HL-60 (cell line): ENCODE results near the gene DIS3L2.
"Not testable (repeated sequence)": the region's sequence is repeated elsewhere in the genome, so short reads cannot be mapped to it uniquely, and the experiment has no call there.

Source experiments
- CTCF ChIP-seq: IDR thresholded peaks from one replicate; pipeline ENCODE4 v1.5.1; 2011; ENCODE audit warnings: low read length, control low read depth, inconsistent platforms; ENCODE audit not compliant: insufficient read depth
- GABPA ChIP-seq: IDR thresholded peaks from 2 replicates; pipeline ENCODE4 v1.6.1; 2012; ENCODE audit warnings: low read depth
- POLR2AphosphoS5 ChIP-seq: IDR thresholded peaks from 2 replicates; pipeline ENCODE4 v1.6.1; 2012; ENCODE audit warnings: low read depth
- SPI1 ChIP-seq: IDR thresholded peaks from 2 replicates; pipeline ENCODE4 v1.6.1; 2012; ENCODE audit warnings: low read depth, mild to moderate bottlenecking, borderline replicate concordance
- TF ChIP-seq, protein P1 (sequence below): IDR thresholded peaks from 2 replicates; pipeline ENCODE4 v1.6.1; 2012; ENCODE audit warnings: low read depth; ENCODE audit not compliant: insufficient replicate concordance

DNA sequence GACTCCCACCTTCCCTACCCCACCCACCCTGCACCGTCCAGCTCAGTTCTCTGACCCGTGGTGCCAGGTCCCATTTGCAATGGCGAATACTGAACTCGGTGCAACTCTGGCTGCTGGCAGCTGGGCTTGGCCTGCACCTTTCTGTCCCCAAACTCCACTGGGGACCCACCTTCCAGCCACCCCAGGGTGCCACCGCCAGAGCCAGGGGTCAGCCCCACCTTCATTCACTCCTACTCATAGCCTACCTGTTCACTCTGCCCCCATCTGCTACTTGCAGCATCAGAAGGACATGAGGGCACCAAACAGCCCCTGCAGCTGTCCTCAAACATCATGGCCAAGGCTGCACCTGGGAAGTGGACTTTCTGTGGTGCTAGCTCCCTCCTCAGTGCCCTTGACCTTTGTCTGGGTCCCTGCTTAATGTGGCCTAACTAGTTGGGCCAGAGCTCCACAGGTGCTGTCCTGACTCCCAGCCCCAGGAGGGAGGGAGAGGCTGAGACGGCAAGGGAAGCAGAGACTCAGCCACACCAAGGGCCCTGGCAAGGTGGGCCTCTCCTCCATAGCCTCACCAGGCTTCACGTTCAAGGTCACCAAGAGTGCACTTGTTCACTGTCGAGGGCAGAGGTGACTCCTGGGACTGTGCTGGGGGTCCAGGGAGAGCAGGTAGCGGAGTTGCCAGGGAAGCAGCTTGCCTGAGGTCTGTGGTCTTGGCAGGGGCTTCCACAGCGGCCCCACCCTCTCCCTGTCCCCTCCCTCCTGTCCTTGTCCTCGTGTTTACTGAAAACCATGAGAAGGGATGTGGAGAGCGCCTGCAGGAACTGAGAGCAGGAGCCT lies 365.0 kb downstream of the DIS3L2 start:
- TF ChIP-seq CTCF = peak; percentile 2
- TF ChIP-seq POLR2AphosphoS5, SPI1, GABPA: not testable (repeated sequence)
- TF ChIP-seq, protein P1, sequence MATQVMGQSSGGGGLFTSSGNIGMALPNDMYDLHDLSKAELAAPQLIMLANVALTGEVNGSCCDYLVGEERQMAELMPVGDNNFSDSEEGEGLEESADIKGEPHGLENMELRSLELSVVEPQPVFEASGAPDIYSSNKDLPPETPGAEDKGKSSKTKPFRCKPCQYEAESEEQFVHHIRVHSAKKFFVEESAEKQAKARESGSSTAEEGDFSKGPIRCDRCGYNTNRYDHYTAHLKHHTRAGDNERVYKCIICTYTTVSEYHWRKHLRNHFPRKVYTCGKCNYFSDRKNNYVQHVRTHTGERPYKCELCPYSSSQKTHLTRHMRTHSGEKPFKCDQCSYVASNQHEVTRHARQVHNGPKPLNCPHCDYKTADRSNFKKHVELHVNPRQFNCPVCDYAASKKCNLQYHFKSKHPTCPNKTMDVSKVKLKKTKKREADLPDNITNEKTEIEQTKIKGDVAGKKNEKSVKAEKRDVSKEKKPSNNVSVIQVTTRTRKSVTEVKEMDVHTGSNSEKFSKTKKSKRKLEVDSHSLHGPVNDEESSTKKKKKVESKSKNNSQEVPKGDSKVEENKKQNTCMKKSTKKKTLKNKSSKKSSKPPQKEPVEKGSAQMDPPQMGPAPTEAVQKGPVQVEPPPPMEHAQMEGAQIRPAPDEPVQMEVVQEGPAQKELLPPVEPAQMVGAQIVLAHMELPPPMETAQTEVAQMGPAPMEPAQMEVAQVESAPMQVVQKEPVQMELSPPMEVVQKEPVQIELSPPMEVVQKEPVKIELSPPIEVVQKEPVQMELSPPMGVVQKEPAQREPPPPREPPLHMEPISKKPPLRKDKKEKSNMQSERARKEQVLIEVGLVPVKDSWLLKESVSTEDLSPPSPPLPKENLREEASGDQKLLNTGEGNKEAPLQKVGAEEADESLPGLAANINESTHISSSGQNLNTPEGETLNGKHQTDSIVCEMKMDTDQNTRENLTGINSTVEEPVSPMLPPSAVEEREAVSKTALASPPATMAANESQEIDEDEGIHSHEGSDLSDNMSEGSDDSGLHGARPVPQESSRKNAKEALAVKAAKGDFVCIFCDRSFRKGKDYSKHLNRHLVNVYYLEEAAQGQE = not testable (repeated sequence)
